Uterus (tissue), 4 donors: ENCODE results near the gene MT1A. TPM values are rescaled to one million over a fixed set of nuclear protein-coding genes. Genes with fewer than 3 reads are reported as not detected.

ENCODE experiments used
- DNase-seq, 2 donors: peaks; one replicate each; pipeline ENCODE4 v3.0.0-alpha.2; 2019 to 2020
- H3K27ac ChIP-seq, 2 donors: fragments of 200-600 bp; sonication (generic); 1 replicate in 1 of 2; 2 replicates in 1 of 2; pipeline ENCODE4 v1.5.1; 2016 to 2018
- H3K27me3 ChIP-seq, 2 donors: fragments of 200-600 bp; sonication (generic); one replicate each; pipeline ENCODE4 v1.5.1; 2018 to 2019; ENCODE audit warnings: control low read depth in 1 of 2
- H3K36me3 ChIP-seq, 2 donors: fragments of 200-600 bp; sonication (generic); one replicate each; pipeline ENCODE4 v1.5.1; 2019; ENCODE audit warnings: control low read depth in 1 of 2
- H3K4me1 ChIP-seq, 2 donors: fragments of 200-600 bp; sonication (generic); one replicate each; pipeline ENCODE4 v1.5.1; 2018 to 2019; ENCODE audit warnings: control low read depth in 1 of 2
- H3K4me3 ChIP-seq, 2 donors: fragments of 200-600 bp; sonication (generic); 1 replicate in 1 of 2; 2 replicates in 1 of 2; pipeline ENCODE4 v1.5.1; 2018 to 2019; ENCODE audit warnings: mild to moderate bottlenecking in 1 of 2
- H3K9me3 ChIP-seq, 2 donors: fragments of 200-600 bp; sonication (generic); one replicate each; pipeline ENCODE4 v1.5.1; 2019; ENCODE audit warnings: control low read depth in 1 of 2
- CTCF ChIP-seq, 4 experiments: fragments of 200-600 bp in 2 of 4; fragments of 450-650 bp in 2 of 4; sonication (generic) in 2 of 4; IDR thresholded peaks; one replicate each; pipeline ENCODE4 v1.5.1; 2016 to 2019; ENCODE audit warnings: antibody characterized with exemption in 4 of 4, mild to moderate bottlenecking in 2 of 4, moderate library complexity in 1 of 4
- POLR2A ChIP-seq, 2 donors: fragments of 450-650 bp; IDR thresholded peaks; one replicate each; pipeline ENCODE4 v1.6.1; 2016; ENCODE audit warnings: antibody characterized with exemption in 2 of 2, mild to moderate bottlenecking in 1 of 2, moderate library complexity in 1 of 2
- intact Hi-C: fragments of 100-400 bp; cut with DNase I; formaldehyde crosslinking; loops from one replicate; pipeline ENCODE4 v1.15.1; 2023; ENCODE audit warnings: low total_unique reads
- total RNA-seq, 4 donors: library from RNA; depleted of rRNA in 3 of 4; stranded (reverse); fragments of >200 nt in 3 of 4; gene quantifications; one replicate each; pipeline versions ENCODE4 v1.1.0 to v1.2.4, GENCODE V29; 2014 to 2023
- donor health status: DM: yes; HTN: yes; CAD: no.

The MT1A gene
- total RNA-seq, 4 donors from 2014 or later = 13.8 TPM; not detected in 3

DNA sequence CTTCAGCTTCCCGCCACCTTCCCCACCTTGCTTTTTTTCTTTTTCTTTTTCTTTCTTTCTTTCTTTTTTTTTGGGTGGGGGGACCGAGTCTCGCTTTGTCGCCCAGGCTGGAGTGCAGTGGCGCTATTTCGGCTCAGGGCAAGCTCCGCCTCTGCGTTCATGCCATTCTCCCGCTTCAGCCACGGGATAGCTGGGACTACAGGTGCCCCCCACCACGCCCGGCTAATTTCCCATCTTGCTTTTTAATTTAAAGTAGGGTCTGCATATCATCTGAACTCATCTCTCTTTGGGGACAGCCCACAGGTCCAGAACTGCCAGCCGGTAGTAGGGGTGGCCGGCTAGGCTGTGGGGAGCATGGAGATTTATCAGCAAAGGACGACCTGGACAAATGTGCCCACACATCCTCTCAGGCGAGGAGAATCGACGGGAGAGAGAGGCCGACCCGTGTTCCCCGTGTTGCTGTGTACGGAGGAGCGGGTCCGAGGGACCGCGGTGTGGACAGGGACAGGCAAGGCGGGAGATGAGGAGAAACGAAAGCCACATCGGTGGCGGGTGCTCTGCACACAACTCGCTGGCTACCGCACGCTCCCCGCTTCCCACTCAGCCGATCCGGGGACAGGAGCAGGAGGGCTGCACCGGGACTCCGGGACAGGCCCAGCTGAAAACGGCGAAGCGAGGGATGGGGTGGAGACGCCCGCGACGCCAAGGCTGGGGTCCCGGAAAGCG lies 3.6 kb upstream of the MT1A start:
- Histone ChIP-seq H3K36me3 (no peaks in the 10 kb centered on the region), H3K9me3 (no peaks in the 10 kb centered on the region), H3K27ac (no peak overlapping the region), H3K27me3 (peaks cover 0 to 12% of the 10 kb centered on the region in 2 donors), H3K4me1 (peaks cover 0 to 5% of the 10 kb centered on the region in 2 donors), H3K4me3 (no peak overlapping the region)
- intact Hi-C loops = no loop called here
- TF ChIP-seq POLR2A (IDR thresholded peaks at IDR 0.05) = no peak
- TF ChIP-seq CTCF (IDR thresholded peaks at IDR 0.05) = no peak
- no peak for DNase-seq

GRCh38 chr16:56635441-56635967 lies 3.0 kb upstream of the MT1A start:
- no peak for TF ChIP-seq CTCF (IDR thresholded peaks at IDR 0.05)
- TF ChIP-seq POLR2A (IDR thresholded peaks at IDR 0.05) = no peak
- Histone ChIP-seq H3K9me3 (no peaks in the 10 kb centered on the region), H3K27ac (no peak overlapping the region), H3K27me3 (peaks cover 0 to 12% of the 10 kb centered on the region in 2 donors), H3K36me3 (no peaks in the 10 kb centered on the region), H3K4me1 (peaks cover 0 to 5% of the 10 kb centered on the region in 2 donors), H3K4me3 (no peak overlapping the region)
- no peak for DNase-seq
- intact Hi-C loops = no loop called here

DNA sequence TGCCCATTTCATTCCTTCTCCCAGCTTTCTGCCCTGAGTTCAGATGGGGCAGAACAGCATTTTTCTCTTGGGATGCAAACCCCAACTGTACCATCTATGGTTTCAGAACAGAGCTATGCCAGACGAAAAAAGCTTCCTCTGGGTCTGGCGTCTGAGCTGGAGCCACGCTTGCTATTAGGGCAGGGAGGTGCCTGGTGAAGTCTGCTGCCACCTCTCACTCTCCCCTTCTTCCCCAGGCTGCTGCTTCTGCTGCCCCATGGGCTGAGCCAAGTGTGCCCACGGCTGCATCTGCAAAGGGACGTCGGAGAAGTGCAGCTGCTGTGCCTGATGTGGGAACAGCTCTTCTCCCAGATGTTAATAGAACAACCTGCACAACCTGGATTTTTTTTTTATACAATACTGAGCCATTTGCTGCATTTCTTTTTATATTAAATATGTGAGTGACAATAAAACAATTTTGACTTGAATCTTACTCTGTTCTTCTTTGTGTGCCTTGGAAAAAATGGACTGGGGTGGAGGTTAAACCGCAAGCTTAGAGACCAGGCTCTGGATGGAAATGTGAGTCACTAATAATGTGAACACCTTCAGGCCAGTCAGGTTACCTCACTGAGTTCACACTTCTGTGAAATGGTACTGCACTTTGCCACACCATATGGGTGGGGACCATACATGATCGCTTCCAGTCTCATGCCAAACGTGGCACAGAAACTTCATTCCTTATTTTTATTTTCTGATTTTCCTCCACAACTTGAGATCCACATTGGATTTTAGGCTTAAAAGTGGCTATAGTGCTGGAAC lies 1.7 kb upstream of the MT1A start:
- no peak for DNase-seq
- no peak overlapping the region for H3K27ac ChIP-seq
- H3K4me1 ChIP-seq = peaks cover 0 to 5% of the 10 kb centered on the region in 2 donors
- TF ChIP-seq POLR2A (IDR thresholded peaks at IDR 0.05) = no peak
- no peak for TF ChIP-seq CTCF (IDR thresholded peaks at IDR 0.05)
- H3K9me3 ChIP-seq = no peaks in the 10 kb centered on the region
- H3K27me3 ChIP-seq = peaks cover 0 to 12% of the 10 kb centered on the region in 2 donors
- no peaks in the 10 kb centered on the region for H3K36me3 ChIP-seq
- no peak overlapping the region for H3K4me3 ChIP-seq
- intact Hi-C loops = no loop called here

- no peaks in the 10 kb centered on the region for H3K36me3 ChIP-seq
- TF ChIP-seq POLR2A (IDR thresholded peaks at IDR 0.05) (no peak), CTCF (IDR thresholded peaks at IDR 0.05) (no peak)
- intact Hi-C loops = no loop called here
- no peak overlapping the region for H3K4me3 ChIP-seq
- peaks cover 0 to 12% of the 10 kb centered on the region in 2 donors for H3K27me3 ChIP-seq
- H3K4me1 ChIP-seq = peaks cover 0 to 5% of the 10 kb centered on the region in 2 donors
- H3K9me3 ChIP-seq = no peaks in the 10 kb centered on the region
- DNase-seq = no peak
- no peak overlapping the region for H3K27ac ChIP-seq
Measured at GRCh38 chr16:56639045-56639444, 579 bp downstream of the MT1A start.

GRCh38 chr16:56640076-56640475 lies 1.6 kb downstream of the MT1A start:
- Histone ChIP-seq H3K36me3 (no peaks in the 10 kb centered on the region), H3K27me3 (peaks cover 0 to 12% of the 10 kb centered on the region in 2 donors), H3K4me3 (no peak overlapping the region), H3K27ac (no peak overlapping the region), H3K9me3 (no peaks in the 10 kb centered on the region), H3K4me1 (peaks cover 0 to 4% of the 10 kb centered on the region in 2 donors)
- DNase-seq = no peak
- TF ChIP-seq CTCF (IDR thresholded peaks at IDR 0.05) = no peak
- no peak for TF ChIP-seq POLR2A (IDR thresholded peaks at IDR 0.05)
- intact Hi-C loops = no loop called here
